HG02973 (cell line): ENCODE data around the gene ZEB2.

Experiments used
- ATAC-seq: cut with Tn5 transposase; IDR thresholded peaks from one replicate; pipeline ENCODE4 v1.9.1; 2021; ENCODE audit warnings: moderate library complexity; ENCODE audit not compliant: unreplicated experiment

Gene ZEB2

GRCh38 chr2:144472046-144472412 lies 47.9 kb downstream of the ZEB2 start:
- ATAC-seq: no peak

GRCh38 chr2:144471305-144472045 lies 48.4 kb downstream of the ZEB2 start:
- ATAC-seq: peak; percentile 84

GRCh38 chr2:144470816-144471215 lies 49.1 kb downstream of the ZEB2 start:
- no peak for ATAC-seq

GRCh38 chr2:144470334-144470733 lies 49.6 kb downstream of the ZEB2 start:
- ATAC-seq: no peak

GRCh38 chr2:144469798-144470197 lies 50.1 kb downstream of the ZEB2 start:
- no peak for ATAC-seq

GRCh38 chr2:144468823-144469595 lies 50.9 kb downstream of the ZEB2 start:
- ATAC-seq: no peak

- no peak for ATAC-seq
Observed at GRCh38 chr2:144467502-144468137, 52.3 kb downstream of the ZEB2 start.

GRCh38 chr2:144466637-144467036 lies 53.3 kb downstream of the ZEB2 start:
- no peak for ATAC-seq

GRCh38 chr2:144465749-144466148 lies 54.2 kb downstream of the ZEB2 start:
- no peak for ATAC-seq

- no peak for ATAC-seq
Observed at GRCh38 chr2:144464730-144465129, 55.2 kb downstream of the ZEB2 start.

GRCh38 chr2:144463266-144463665 lies 56.7 kb downstream of the ZEB2 start:
- ATAC-seq: no peak

- no peak for ATAC-seq
Observed at GRCh38 chr2:144462266-144462665, 57.7 kb downstream of the ZEB2 start.

GRCh38 chr2:144461308-144461766 lies 58.6 kb downstream of the ZEB2 start:
- ATAC-seq: no peak

GRCh38 chr2:144460727-144461307 lies 59.1 kb downstream of the ZEB2 start:
- no peak for ATAC-seq

GRCh38 chr2:144459937-144460336 lies 60.0 kb downstream of the ZEB2 start:
- no peak for ATAC-seq

- no peak for ATAC-seq
Observed at GRCh38 chr2:144459286-144459685, 60.6 kb downstream of the ZEB2 start.

- no peak for ATAC-seq
Observed at GRCh38 chr2:144458541-144458940, 61.4 kb downstream of the ZEB2 start.

- ATAC-seq: peak; percentile 71
Observed at GRCh38 chr2:144456680-144457079, 63.2 kb downstream of the ZEB2 start.

- no peak for ATAC-seq
Observed at GRCh38 chr2:144455987-144456386, 63.9 kb downstream of the ZEB2 start.

- no peak for ATAC-seq
Observed at GRCh38 chr2:144454466-144455287, 65.2 kb downstream of the ZEB2 start.
